ENCODE results near the gene SLC38A8. TPM values are rescaled to one million over a fixed set of nuclear protein-coding genes. Genes with fewer than 3 reads are reported as not detected.

SLC38A8 gene
- total RNA-seq, 1 donor from 2014 or later = 3.1 TPM

DNA sequence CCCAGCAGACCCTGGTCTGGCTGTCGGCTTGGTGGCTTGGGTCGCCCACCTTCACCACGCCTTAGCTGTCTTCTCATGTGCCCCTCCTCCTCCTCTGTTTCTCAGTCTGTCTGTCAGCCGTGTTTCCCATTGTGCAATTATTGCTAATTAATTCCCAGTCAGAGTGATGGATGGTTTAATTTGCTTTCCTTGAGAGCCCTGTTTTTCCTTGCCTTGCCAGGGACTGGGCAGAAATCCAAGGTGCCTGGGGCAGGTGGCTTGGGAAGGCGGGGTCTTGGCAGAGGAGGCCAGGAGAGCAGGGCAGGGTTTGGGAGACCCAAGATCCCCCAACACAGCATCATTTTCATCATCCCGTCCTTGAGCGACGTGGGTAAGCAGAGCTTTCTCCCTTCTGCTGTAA lies 53.3 kb downstream of the SLC38A8 start:
- ATAC-seq (no peak), DNase-seq (ENCODE audit: missing footprints) (no peak)
- intact Hi-C loops (cut with DNase I) = no loop called here

DNA sequence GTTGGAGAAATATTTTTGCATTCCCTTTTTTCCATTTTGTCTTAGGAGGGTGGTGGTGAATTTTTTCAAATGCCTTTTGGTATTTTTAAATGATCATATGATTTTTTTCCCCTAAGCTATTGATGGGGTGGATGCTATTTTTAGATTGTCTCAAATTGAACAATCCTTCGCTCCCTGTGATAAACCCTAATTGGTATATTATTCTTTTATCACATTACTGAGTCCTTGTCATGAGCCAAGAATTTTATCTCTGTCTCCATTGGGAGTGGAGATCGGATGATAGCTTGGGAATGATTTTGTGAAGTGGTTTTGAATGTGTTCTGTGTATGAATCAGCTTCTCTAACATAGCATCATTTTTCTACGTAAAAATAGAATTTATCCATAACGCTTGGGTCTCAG lies 59.1 kb downstream of the SLC38A8 start:
- DNase-seq (ENCODE audit: missing footprints) = no peak
- intact Hi-C loops (cut with DNase I) = no loop called here
- ATAC-seq = no peak

DNA sequence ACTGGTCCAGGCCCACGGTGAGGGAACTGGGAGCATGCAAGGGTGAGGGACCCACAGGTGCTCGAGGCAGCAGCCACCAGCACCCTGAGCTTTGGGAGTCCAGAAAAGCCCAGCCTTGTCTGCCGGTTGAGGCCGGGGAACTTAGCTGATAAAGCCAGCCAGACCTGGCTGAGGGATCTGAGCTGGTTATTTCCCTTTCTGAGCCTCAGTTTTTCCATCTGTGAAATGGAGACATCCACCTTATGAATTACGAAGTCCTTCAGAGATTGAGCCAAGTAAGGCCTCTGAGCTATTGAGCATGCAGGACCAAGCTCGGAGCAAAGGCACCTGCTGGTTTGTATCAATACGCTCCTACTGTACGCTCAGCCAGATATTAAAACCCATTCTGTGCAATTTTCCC lies 60.8 kb downstream of the SLC38A8 start:
- intact Hi-C loops (cut with DNase I) = no loop called here
- ATAC-seq (no peak), DNase-seq (ENCODE audit: missing footprints) (no peak)

DNA sequence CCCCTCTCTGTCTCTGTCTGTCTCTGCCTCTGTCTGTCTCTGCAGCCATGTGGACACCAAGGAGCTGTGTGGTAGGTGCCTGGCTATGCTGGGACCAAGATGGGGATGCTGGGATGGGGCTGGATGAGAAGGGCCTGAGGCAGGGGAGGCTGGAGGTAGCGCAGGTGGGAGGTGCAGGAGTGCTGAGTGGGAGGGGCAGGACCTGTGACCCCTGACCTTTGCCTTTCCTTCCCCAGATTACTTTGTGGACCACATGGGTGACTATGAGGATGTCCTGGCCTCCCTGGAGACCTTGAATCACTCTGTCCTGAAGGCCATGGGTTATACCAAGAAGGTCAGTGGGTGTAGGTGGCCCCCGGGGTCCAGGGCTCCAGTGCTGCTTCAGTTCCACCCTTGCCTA lies 61.8 kb downstream of the SLC38A8 start:
- ATAC-seq = no peak
- intact Hi-C loops (cut with DNase I) = no loop called here
- peak; percentile 43 for DNase-seq (ENCODE audit: missing footprints)

DNA sequence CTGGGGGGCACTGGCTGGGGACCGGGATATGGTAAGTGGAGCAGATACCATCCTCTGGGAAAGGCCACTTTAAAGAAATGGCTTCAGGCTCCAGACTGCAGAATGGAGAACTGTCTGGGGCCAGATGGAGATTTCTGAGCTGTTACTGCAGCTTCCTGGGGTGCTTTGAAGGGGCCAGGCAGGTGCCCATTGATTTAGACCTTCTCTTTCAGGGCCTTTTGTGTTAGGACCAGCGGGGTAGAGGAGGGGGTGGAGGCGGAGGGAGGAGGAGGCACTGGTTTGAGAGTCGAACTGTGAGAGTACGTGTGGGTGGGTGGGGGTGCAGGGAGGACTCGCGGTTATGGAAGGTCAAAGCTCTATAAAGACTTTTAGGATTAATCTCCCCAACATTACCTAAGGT lies 63.2 kb downstream of the SLC38A8 start:
- no peak for DNase-seq (ENCODE audit: missing footprints)
- no peak for ATAC-seq
- intact Hi-C loops (cut with DNase I) = no loop called here

DNA sequence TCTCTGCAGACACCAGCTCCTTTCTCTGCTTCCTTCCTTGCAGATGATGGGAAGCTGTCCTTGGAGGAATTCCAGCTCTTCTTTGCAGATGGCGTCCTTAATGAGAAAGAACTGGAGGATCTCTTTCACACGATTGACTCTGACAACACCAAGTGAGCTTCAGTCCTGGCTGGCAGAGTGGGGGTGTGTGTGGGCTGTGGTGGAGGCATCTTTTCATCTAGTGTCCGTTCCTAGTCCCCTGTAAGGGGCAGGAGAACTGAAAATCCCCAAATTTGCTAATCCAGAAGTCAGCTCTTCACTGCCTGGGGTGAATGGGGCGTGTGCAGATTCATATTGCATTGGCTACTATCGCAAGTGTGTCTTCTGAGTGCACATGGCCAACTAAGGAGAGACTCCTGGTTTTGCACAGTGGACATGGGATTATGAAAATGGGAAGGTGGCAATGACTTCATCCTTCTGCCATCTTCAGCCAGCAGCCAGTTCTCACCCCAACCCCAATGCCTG lies 64.1 kb downstream of the SLC38A8 start:
- intact Hi-C loops (cut with DNase I) = no loop called here
- DNase-seq (ENCODE audit: missing footprints) (no peak), ATAC-seq (no peak)

DNA sequence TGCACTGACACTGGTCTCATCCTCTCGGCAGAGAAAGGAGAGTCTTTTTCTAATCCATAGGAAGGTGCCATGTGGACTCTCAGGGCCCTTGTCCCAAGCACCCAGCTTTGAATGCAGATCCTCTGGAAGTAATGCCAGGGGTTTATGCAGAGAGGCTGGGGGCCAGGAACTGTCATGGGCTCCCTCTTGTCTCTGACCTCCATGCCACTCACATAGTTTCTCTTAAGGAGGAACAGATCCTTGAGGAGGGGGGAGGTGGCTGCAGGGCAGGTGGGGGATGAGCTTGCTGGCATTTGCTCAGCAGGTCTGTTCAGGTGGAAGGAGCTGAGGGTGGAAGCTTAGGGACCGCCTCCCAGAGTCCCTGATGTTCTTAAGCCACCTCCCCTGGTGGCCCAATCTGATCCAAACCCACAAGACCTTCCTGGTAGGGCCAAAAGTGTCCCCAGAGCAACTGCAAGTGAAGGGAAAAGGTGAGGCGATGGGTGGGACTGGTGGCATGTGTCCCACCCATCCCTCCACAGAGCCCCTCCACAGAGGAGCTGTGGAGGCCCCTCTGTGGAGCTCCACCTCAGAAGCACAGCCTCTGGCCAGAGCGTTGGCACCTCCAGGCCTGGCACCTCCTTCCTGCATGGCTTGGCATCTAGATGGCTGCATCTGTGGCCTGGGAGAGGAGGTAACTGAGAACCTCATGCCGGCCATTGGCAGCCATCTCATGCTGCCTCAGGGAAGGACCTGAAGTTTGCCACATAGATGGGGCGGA lies 65.4 kb downstream of the SLC38A8 start:
- intact Hi-C loops (cut with DNase I) = no loop called here
- no peak for DNase-seq (ENCODE audit: missing footprints)

DNA sequence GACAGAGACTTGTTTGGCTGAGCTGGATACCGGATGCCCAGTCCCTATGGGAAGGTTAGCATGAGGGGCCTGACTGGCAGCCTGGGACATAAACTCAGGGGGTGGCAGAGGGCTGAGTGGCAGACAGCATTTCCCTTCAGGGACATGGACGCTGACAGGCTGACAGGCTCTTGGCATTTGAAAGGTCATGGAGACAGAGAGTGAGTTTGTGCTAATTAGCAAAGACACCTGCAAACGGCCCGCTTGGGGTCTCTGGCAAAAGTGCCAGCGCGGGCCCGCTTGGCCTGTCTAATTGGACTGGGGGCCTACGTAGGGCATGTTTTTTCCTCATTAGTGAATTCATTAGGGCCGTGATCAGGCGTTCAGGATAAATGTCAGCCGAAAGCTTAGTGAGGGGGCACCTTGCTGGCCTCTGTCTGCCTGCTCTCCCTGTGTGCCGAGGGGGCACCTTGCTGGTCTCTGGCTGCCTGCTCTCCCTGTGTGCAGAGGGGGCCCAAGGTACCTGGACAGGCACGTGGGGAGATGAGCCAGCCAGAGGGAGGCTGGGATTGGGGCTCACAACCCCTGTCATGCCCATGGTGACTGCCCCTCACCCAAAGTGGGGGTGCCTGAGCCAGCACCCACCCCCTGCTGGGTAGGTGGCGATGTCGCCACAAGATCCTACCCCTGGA lies 66.9 kb downstream of the SLC38A8 start:
- intact Hi-C loops (cut with DNase I) = no loop called here
- no peak for ATAC-seq
- peak; percentile 50 for DNase-seq (ENCODE audit: missing footprints)

More for the DNA sequence above, 65.4 kb downstream of the SLC38A8 start:
- ATAC-seq = no peak

DNA sequence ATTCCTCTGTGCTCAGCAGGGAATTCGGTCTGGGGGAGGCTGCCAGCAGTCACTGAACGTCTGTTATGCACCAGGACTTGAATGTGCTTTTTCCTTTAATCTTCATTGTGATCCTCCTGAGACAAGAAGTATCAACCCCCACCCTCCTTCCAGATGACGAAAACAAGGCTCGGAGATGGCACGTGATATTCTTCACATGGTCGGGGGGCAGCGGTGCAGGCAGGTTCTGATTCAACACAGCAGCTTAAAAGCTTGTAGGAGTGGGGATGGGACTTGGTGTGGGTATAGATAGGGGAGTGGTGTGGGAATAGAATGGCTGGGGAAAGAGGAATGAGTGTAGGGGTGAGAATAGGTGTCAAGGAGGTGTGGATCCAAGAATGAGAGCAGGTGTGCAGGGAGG lies 68.1 kb downstream of the SLC38A8 start:
- peak; percentile 28 for DNase-seq (ENCODE audit: missing footprints)
- intact Hi-C loops (cut with DNase I) = no loop called here
- ATAC-seq = no peak

DNA sequence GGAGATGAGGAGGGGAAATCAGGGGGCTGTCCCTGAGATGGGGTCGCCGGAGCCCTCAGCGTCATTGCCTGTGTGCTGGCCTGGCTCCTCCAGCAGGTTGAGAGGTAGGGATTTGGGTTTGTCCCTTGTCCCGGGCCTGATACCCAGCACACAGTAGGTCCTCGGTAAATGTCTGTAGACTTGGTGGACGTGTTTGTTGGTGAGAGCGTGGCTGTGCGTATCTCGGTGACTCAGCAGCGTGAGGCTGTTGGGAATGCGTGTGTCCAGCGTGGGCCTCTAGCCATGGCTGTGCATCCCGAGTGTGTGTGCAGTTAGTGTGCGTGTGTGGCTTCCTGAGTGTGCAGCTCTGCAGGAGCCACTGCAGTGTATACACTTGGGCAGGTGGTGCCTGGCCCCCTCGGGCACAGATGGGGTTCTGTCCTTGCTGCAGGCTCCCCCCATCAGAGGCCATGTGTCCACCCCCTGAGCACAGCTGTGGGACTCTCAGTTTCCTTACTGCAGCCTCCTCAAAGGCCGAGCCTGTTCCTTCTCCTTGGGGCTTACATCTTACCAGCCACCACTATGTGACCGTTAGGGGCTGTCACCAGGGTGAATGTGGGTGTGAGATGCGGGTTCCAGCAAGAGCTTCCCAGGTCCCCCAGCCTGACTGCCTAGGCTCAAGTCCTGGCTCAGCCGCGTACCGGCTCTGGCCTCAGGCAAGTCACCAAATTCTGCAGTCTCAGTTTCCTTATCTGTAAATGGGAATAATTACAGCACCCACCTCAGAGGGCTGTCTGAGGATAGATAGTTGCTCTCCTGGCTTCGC lies 68.8 kb downstream of the SLC38A8 start:
- intact Hi-C loops (cut with DNase I) = no loop called here
- DNase-seq (ENCODE audit: missing footprints) = peak; percentile 34
- no peak for ATAC-seq

DNA sequence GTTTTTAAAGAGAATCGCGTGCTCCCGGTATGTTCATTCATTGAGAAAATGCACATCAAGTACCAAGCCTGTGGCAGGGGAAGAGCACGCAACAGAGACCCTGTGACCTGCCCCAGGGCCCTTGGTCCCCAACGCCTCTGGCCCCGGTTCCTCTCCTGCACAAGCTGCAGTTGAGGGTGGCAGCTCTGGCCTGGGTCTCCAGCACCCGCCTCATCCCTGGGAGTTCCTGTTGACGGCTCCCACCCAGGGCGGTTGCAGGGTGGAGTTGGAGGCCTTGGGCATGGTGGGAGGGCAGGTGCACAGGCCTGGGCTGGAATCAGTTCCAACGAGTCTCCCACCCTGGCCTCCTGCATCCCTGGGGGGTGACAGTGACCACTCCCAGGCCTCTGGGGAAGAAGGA lies 69.5 kb downstream of the SLC38A8 start:
- intact Hi-C loops (cut with DNase I) = no loop called here
- ATAC-seq = no peak
- DNase-seq (ENCODE audit: missing footprints) = peak; percentile 25

DNA sequence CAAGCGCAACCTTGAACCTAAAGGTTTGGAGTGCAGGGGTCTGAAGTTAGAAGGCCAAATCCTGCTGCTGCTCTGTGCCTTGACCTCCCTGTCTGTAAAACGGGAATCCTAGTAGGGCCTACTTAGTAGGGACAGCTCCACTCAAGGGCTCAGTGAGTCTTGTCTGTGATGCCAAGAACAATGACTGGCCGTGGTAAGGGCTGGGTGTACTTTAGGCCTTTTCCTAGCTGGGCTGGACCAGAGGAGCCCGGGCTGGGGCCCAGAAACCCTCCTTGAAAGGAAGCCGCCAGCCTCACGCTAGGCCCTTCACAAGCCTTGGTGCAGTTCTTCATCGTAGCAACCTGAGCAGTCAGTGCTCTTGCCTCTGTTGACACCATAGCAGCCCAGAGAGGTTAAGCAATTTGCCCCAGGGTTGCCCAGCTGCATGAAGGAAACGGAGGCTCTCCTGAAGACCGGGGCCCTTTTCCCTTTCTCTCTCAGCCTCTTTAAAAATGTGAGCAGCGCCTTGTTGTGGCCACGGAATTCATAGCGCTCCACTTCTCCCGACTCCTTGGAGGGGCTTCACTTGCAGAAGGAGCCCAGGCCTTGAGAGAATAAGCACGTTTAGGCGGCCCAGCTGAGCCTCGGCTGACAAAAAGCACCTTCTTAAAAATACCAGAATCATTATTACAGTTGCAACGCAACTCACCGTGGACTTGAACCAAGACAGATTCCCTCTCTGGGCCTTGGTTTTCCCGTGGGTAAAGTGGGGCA lies 70.2 kb downstream of the SLC38A8 start:
- ATAC-seq (no peak), DNase-seq (ENCODE audit: missing footprints) (peak; percentile 9)
- intact Hi-C loops (cut with DNase I) = no loop called here

DNA sequence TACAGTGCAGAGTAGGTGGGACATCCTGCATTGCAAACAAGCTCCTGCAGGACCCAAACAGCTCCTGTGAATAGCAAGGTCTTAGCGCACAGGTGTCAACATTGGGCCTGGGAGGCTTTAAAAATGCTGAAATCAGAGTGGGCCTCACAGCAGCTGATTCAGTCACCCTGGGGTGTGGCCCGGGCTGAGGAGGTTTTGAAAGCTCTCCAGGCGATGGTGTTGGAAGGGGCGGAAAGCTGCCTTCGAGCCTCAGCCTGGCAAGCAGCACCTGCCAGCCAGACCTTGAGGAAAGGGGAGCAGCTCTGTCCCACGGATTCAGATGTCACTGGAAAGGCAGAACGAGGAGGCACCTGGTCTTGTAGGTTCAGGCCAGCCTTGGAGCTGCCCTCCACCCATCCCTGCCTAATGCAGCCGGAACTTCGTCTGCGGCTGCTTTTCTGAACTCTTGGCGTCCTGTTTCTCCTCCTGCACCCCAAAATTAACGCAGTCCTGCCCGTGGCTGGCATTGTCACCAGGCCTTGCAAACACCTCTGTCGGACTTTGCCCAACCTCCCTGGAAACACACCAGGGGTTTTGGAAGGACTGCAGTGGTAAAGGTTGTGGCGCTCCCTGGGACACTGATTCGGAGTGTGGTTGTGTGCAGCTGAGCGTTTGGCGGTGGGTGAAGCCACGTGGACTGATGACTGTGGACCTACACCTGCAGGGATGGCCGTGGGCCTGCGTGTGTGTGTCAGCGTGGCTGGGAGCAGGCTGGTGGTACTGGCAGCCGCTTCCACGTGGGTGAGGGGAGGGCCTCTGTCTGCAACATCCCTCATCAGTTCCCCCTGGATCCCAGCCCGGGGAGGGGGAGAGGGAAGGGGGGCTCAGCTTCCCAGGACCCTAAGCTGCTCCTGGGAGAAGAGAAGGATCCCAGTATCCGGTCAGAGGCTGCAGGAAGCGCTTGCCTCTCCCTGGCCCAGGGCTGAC lies 71.1 kb downstream of the SLC38A8 start:
- intact Hi-C loops (cut with DNase I) = no loop called here
- peak; percentile 56 for DNase-seq (ENCODE audit: missing footprints)
- no peak for ATAC-seq

DNA sequence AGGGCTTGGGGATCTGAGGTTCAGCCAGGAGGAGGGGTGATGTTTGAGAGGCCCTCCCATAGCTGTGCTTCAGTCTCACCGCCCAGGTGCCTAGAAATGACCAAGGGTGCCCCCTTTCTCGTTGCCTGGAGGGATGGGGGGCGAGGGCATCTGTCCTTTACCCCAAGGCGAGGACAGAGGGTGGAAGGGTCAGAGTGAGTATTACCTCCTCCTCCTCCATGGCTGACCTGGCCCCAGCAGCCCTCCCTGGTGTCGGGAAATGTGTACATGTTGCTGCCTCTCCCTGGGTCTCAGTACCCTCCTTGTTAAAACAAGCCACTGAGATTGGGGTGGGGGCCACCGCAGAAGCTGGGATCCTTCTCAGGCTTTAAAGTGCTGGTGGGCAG lies 72.2 kb downstream of the SLC38A8 start:
- ATAC-seq (no peak), DNase-seq (ENCODE audit: missing footprints) (peak; percentile 9)
- intact Hi-C loops (cut with DNase I) = no loop called here

DNA sequence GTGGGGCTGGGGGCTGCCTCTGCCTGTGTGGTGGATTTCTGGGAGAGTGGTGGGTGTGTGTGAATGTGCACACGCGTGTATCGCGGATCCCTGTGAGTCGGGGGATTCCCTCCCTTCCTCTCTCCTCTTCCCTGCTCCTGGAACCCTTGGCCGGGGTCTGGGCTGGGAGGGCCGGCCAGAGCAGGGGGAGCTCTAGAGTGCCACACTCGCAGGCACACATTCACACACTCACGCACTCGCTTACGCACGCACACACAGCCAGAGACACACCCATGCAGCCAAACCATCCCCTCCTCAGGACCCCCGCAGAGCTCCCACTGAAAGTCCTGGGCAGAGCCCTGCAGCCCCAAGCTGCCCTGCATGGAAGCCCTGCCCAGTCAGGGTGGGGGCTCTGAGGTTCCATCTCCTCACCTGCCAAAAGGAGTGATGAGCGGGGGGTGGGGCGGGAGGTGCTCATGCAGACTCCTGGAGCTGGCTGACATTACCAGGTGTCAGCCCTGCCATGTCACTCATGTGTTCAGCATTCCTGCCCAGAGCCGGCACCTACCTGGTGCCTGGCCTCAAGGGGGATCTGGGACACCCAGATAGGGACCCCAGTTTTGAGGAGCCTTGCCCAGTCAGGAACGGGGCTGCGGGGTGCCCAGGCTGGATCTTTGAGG lies 72.7 kb downstream of the SLC38A8 start:
- ATAC-seq = no peak
- intact Hi-C loops (cut with DNase I) = loop anchor here (5.0 kb wide), 1 partner anchor 207 kb away; no protein-coding TSS in a partner anchor
- DNase-seq (ENCODE audit: missing footprints) = peak; percentile 47

DNA sequence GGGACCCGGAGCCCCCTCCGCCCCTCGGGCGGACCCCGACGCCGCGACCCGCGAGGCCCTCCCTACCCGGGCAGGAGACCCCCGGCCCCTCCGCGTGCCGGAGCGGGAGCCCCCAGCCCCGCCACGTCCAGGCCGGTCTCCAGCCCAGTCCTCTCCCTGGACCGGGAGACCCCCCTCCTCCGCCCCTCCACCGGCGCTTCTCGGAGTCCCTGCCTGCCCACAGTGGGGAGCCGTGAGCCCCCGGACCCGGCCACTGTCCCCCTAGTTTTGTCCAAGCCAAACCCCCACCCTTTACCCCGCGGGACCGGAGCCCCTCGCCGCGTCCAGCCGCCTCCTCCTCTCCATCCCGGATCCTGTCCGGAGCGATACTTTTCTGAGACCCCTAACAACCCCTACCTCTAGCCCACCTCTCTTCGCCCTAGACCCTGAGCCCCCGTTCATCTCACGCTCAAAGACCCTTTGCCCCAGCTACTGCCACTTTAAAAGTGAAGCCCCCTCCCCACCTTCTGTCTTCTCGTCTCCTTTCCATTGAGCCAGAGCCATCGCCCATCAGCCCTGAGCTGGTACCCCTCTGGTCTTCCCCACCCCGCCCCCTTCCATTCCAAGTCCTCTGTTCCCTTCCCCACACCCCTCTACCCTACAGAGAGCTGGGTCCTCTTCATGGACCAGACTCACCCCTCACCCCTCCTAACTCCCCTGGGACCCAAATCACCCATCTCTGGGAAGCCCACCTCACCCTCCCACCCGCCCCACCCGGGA lies 73.5 kb downstream of the SLC38A8 start:
- intact Hi-C loops (cut with DNase I) = loop anchor here (1.0 to 5.0 kb wide), 2 partner anchors 94 to 208 kb away; no protein-coding TSS in a partner anchor
- ATAC-seq (no peak), DNase-seq (ENCODE audit: missing footprints) (peak; percentile 8)

Data from Right ventricle myocardium inferior (tissue), 1 donor.